Upper lobe of left lung (tissue), 6 donors: ENCODE measurements around the gene DNAH12. TPM values are rescaled to one million over a fixed set of nuclear protein-coding genes. Genes with fewer than 3 reads are reported as not detected.

Experiments
- ATAC-seq, 2 donors: fragments of 200-7000 bp; cut with Tn5 transposase; one replicate each; pipeline ENCODE4 v1.9.1; 2022; ENCODE audit warnings: mild to moderate bottlenecking in 2 of 2, moderate library complexity in 2 of 2; ENCODE audit not compliant: low FRiP score in 2 of 2
- DNase-seq, 2 donors: peaks; one replicate each; pipeline ENCODE4 v3.0.0-alpha.2; 2019 to 2020
- H3K27ac ChIP-seq, 4 donors: fragments of 200-600 bp; sonication (generic); one replicate each; pipeline ENCODE4 v1.5.1; 2016 to 2019
- H3K27me3 ChIP-seq, 4 donors: fragments of 200-600 bp; sonication (generic); one replicate each; pipeline ENCODE4 v1.5.1; 2017 to 2019
- H3K36me3 ChIP-seq, 4 donors: fragments of 200-600 bp; sonication (generic); one replicate each; pipeline ENCODE4 v1.5.1; 2016 to 2019
- H3K4me1 ChIP-seq, 4 donors: fragments of 200-600 bp; sonication (generic); one replicate each; pipeline ENCODE4 v1.5.1; 2018 to 2019
- H3K4me3 ChIP-seq, 4 donors: fragments of 200-600 bp; sonication (generic); one replicate each; pipeline ENCODE4 v1.5.1; 2017 to 2019; ENCODE audit warnings: mild to moderate bottlenecking in 2 of 4, moderate library complexity in 1 of 4
- H3K9me3 ChIP-seq, 4 donors: fragments of 200-600 bp; sonication (generic); one replicate each; pipeline ENCODE4 v1.5.1; 2018 to 2019
- CTCF ChIP-seq, 6 experiments: fragments of 450-650 bp in 4 of 6; fragments of 200-600 bp in 2 of 6; sonication (generic) in 2 of 6; IDR thresholded peaks; one replicate each; pipeline ENCODE4 v1.5.1; 2016 to 2019; ENCODE audit warnings: antibody characterized with exemption in 6 of 6
- EP300 ChIP-seq, 4 donors: sonication (generic); formaldehyde crosslinking; IDR thresholded peaks; one replicate each; pipeline ENCODE4 v1.5.1; 2017; ENCODE audit warnings: antibody characterized with exemption in 4 of 4, control low read depth in 2 of 4
- POLR2A ChIP-seq, 4 donors: fragments of 450-650 bp; IDR thresholded peaks; one replicate each; pipeline ENCODE4 v1.5.1; 2016 to 2017; ENCODE audit warnings: antibody characterized with exemption in 4 of 4, mild to moderate bottlenecking in 2 of 4
- POLR2AphosphoS5 ChIP-seq, 2 donors: sonication (generic); formaldehyde crosslinking; IDR thresholded peaks; one replicate each; pipeline ENCODE4 v1.5.1; 2017; ENCODE audit warnings: antibody characterized with exemption in 2 of 2
- WGBS, 2 donors: methylation state at CpG; one replicate each; pipeline ENCODE4 v1.1.5; 2017 to 2018; 5-methylcytosine and 5-hydroxymethylcytosine counted together
- total RNA-seq, 6 donors: library from RNA; depleted of rRNA in 4 of 6; stranded (reverse); fragments of >200 nt in 4 of 6; gene quantifications; one replicate each; pipeline versions ENCODE4 v1.1.0 to v1.2.1, GENCODE V29; 2016 to 2021
- donor health status: DM: no; HTN: no; CAD: no; lungs with moderate emphysema.
- donor health status: DM: no; HTN: yes; CAD: no; lungs with severe emphysema.

The DNAH12 gene
- total RNA-seq, 6 donors from 2014 or later: 0.94 to 53.3 (median 9.4) TPM

GRCh38 chr3:57583544-57583943 lies 39.4 kb upstream of the DNAH12 start:
- Histone ChIP-seq H3K4me1 (peaks cover 7 to 43% (median 21%) of the 10 kb centered on the region in 4 donors), H3K9me3 (no peaks in the 10 kb centered on the region), H3K27ac (no peak overlapping the region), H3K4me3 (no peak overlapping the region), H3K27me3 (no peaks in the 10 kb centered on the region), H3K36me3 (peaks cover 2 to 59% (median 10%) of the 10 kb centered on the region in 4 donors)
- TF ChIP-seq POLR2A (IDR thresholded peaks at IDR 0.05): no peak
- no peak for TF ChIP-seq EP300 (IDR thresholded peaks at IDR 0.05)
- no peak for TF ChIP-seq POLR2AphosphoS5 (IDR thresholded peaks at IDR 0.05)
- TF ChIP-seq CTCF (IDR thresholded peaks at IDR 0.05): no peak
- DNase-seq: no peak
- 74 to 80% methylated on average over 2 of the region's 2 CpGs for WGBS, 2 donors
- ATAC-seq: no peak

GRCh38 chr3:57582474-57583168 lies 38.5 kb upstream of the DNAH12 start:
- no peak for TF ChIP-seq POLR2AphosphoS5 (IDR thresholded peaks at IDR 0.05)
- peak in 1 of 6 experiments; percentile 12 for TF ChIP-seq CTCF (IDR thresholded peaks at IDR 0.05)
- DNase-seq (no peak), ATAC-seq (no peak)
- Histone ChIP-seq H3K9me3 (no peaks in the 10 kb centered on the region), H3K36me3 (peaks cover 5 to 67% (median 13%) of the 10 kb centered on the region in 4 donors), H3K4me1 (peaks cover 2 to 35% (median 16%) of the 10 kb centered on the region in 4 donors), H3K27ac (no peak overlapping the region), H3K27me3 (no peaks in the 10 kb centered on the region), H3K4me3 (no peak overlapping the region)
- 88 to 91% methylated on average over 7 of the region's 7 CpGs for WGBS, 2 donors

- no peak overlapping the region for H3K27ac ChIP-seq
- WGBS, 2 donors: 90 to 94% methylated on average over 9 of the region's 9 CpGs
- no peak overlapping the region for H3K4me3 ChIP-seq
- peaks cover 14 to 94% (median 36%) of the 10 kb centered on the region in 4 donors for H3K36me3 ChIP-seq
- H3K9me3 ChIP-seq: no peaks in the 10 kb centered on the region
- DNase-seq (no peak), ATAC-seq (no peak)
- peaks cover 0 to 5% (median 3%) of the 10 kb centered on the region in 4 donors for H3K4me1 ChIP-seq
- no peak for TF ChIP-seq POLR2A (IDR thresholded peaks at IDR 0.05)
- H3K27me3 ChIP-seq: no peaks in the 10 kb centered on the region
These were observed 33.7 kb upstream of the DNAH12 start for GRCh38 chr3:57577801-57578200.

- TF ChIP-seq EP300 (IDR thresholded peaks at IDR 0.05) (no peak), POLR2A (IDR thresholded peaks at IDR 0.05) (no peak), POLR2AphosphoS5 (IDR thresholded peaks at IDR 0.05) (no peak), CTCF (IDR thresholded peaks at IDR 0.05) (no peak)
These were observed 32.0 kb upstream of the DNAH12 start for GRCh38 chr3:57575966-57576626.

GRCh38 chr3:57572096-57572495 lies 28.0 kb upstream of the DNAH12 start:
- 62 to 74% methylated on average over 3 of the region's 3 CpGs for WGBS, 2 donors
- H3K36me3 ChIP-seq: peaks cover 15 to 93% (median 37%) of the 10 kb centered on the region in 4 donors

More at GRCh38 chr3:57575966-57576626, 32.0 kb upstream of the DNAH12 start:
- no peaks in the 10 kb centered on the region for H3K27me3 ChIP-seq
- H3K36me3 ChIP-seq: peaks cover 16 to 94% (median 36%) of the 10 kb centered on the region in 4 donors
- peaks cover 0 to 5% (median 2%) of the 10 kb centered on the region in 4 donors for H3K4me1 ChIP-seq
- H3K9me3 ChIP-seq: no peaks in the 10 kb centered on the region
- 71 to 74% methylated on average over 3 of the region's 3 CpGs for WGBS, 2 donors
- ATAC-seq (no peak), DNase-seq (no peak)
- H3K27ac ChIP-seq: no peak overlapping the region
- H3K4me3 ChIP-seq: no peak overlapping the region

More at GRCh38 chr3:57572096-57572495, 28.0 kb upstream of the DNAH12 start:
- Histone ChIP-seq H3K4me3 (no peak overlapping the region), H3K4me1 (peaks cover 0 to 5% (median 2%) of the 10 kb centered on the region in 4 donors), H3K27ac (no peak overlapping the region), H3K27me3 (no peaks in the 10 kb centered on the region), H3K9me3 (no peaks in the 10 kb centered on the region)
- DNase-seq (no peak), ATAC-seq (peak in 1 of 2 donors; percentile 73)
- TF ChIP-seq CTCF (IDR thresholded peaks at IDR 0.05) (no peak), POLR2A (IDR thresholded peaks at IDR 0.05) (no peak), POLR2AphosphoS5 (IDR thresholded peaks at IDR 0.05) (no peak), EP300 (IDR thresholded peaks at IDR 0.05) (no peak)
